Fibroblast of peridontal ligament (primary cell): ENCODE results near the gene BCAS3.

Experiments
- DNase-seq: peaks from one replicate; pipeline ENCODE4 v3.0.0-alpha.2; 2010; ENCODE audit errors: extremely low read depth

BCAS3 gene

DNA sequence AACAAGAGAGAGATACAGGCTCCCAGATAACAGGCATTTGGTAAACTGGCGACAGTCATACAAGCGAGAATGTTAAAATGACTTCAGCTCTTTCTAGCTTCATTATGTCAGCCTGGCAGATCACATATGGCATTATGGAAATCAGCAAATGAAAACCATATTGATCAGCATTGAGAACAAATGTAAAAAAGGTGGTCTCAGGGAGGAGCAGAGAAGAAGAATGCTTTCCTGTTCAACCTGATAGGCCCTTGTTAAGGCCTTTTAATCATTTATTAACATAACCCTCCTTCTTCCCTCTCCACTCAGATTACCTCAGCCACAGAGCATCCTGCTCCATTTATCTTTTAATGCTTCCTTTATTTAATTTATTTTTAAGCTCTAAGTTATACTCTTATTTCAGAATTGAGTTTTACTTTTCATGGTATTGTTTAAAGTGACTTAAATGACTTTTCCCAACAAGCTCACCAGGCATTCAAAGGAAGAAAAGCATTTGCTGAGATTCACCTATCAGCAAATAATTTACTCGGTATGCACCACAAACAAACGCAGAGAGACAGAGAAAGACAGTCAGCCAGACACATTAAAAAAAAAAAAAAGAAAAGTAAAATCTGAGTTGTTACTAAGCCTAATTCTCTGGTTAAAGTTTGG is 478.1 kb downstream of the BCAS3 start:
- DNase-seq = peak; percentile 21

DNA sequence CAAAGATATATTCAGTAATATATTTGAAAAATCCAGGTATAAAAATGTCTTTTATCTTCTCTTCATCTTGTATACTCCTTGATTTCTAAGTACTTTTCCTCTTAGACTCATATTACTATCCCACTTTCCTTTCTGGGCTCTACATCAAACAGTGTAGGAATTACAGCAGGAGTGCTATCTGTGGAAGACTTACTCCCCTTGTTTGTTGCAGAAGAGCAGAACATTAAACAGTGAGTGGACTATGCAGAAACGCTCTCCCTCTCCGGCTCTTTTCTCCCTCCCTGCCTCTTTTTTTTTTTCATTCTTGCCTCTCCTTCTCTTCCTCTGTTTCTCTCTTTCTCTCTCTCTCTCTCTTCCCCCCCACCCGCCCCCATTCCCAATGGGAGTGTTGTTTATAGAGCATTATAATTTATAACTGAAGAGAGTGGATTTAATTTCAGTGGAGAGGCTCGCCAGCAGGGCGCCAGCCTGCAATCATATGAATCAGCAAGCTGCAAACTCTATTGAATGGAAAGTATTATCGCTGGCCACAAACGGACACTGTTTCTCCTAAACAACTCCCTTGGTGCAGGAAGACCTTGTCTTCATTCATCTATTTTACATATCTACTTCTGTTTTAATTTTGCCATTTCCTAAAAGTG is 479.7 kb downstream of the BCAS3 start:
- peak; percentile 80 for DNase-seq

GRCh38 chr17:61158376-61158775 is 480.7 kb downstream of the BCAS3 start:
- peak; percentile 34 for DNase-seq

GRCh38 chr17:61159221-61159814 is 481.7 kb downstream of the BCAS3 start:
- DNase-seq = peak; percentile 27

DNA sequence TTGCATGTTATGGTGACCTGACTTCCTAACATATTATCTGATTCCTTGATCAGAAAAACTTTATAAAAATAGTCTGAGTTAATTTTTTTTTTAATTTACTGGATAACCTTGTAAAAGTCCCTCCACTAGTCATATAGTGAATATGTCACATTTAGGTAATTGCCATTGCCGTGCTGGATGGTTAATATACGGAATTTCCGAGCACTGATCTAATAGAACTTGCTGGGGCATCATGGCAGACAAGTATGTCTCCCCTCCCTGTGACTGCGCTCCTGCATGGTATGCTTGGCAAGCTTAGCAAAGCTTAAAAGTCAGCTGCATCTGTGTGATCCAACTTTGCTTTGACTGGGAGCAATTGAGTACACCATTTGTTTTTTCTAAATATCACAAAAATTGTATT is 482.6 kb downstream of the BCAS3 start:
- no peak for DNase-seq

DNA sequence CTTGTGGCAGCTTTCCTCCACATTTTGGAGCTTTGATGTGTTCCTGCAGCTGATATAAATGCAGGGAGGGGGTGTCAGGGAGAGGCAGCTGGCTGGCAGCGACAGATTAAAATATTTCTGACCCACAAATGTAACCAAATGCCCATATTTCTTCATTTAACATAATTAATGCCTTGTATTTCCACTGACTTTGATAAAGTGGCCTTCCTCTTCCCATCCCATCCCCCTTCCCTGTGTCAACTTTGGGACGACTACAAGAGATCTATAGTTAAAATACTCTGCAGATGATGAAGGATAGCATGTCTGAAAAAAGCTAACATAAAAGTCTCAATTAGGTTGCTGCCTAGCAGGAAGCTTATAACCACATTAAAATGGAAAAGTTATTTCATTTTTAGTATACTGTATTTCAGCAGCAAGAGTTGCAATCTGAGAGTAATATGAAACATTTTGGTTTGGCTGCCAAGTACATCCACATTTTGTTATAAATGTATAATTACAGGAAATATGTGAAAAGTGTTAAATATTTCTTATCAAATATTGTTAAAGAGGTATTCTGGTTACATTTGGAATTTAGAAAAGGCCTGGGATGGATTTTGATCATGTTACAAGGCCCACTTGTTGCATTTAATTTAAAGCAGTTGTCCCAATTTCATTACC is 483.3 kb downstream of the BCAS3 start:
- peak; percentile 51 for DNase-seq

GRCh38 chr17:61161615-61162134 is 484.0 kb downstream of the BCAS3 start:
- DNase-seq = no peak

GRCh38 chr17:61164517-61164916 is 486.9 kb downstream of the BCAS3 start:
- no peak for DNase-seq

DNA sequence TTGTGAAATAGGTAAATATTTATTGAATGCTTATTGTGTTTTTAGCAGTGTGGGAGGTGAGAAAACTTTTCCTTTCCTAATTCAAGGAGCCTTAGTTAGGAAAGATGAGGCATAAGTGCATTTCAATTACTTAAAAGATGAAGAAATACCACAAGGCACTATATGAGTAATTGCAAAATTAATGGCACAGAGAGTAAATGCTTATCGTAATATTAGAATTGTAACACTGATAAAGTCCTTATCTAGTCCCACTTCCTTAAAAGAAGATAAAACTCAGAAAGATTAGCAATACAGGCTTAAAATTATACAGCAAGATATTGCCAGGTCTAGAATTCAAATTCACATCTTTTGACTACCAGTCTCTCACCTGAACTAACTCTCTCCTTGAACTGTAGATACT is 489.4 kb downstream of the BCAS3 start:
- DNase-seq = no peak

- no peak for DNase-seq
Measured at GRCh38 chr17:61168506-61168905, 490.9 kb downstream of the BCAS3 start.

- no peak for DNase-seq
Measured at GRCh38 chr17:61174310-61174709, 496.7 kb downstream of the BCAS3 start.

GRCh38 chr17:61175298-61176142 is 497.9 kb downstream of the BCAS3 start:
- no peak for DNase-seq

- no peak for DNase-seq
Measured at GRCh38 chr17:61177351-61177750, 499.7 kb downstream of the BCAS3 start.

- DNase-seq = no peak
Measured at GRCh38 chr17:61178284-61178683, 500.6 kb downstream of the BCAS3 start.

- no peak for DNase-seq
Measured at GRCh38 chr17:61179380-61179806, 501.7 kb downstream of the BCAS3 start.

DNA sequence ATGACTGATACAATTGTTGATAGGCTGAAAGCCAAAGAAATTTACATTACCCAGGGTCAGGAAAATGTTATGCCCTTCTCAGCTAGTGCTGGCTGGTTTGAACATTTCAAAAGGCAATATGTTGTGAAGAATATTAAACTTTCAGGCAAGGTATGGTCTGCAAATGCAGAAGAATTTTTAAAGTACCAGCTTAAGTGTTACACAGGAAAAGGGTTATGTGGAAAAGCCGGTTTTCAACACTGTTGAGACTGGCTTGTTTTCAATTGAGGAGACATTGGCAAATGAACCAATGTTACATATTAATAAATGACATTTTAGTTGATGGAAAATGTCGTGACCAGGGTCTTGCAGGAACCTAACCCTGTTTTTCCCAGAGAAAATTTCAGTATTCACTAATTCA is 506.1 kb downstream of the BCAS3 start:
- DNase-seq = no peak

DNA sequence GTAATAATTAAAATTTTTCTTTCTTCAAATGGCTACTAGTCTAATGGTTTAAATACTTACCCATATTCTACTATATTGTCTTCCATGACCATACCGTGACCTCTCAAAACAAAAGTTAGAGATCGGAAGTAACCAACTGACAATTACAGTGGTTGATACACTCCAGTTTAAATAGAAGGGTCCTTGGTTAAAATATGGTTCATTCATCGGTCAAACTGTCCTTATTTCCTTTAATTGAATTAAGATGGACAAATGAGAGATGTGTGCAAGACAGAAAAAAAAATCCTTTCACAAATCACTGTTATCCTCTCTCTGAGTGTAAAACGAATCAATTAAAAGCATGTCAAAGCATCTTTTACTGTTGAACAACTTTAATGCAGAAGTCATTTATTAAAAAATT is 507.7 kb downstream of the BCAS3 start:
- no peak for DNase-seq

DNA sequence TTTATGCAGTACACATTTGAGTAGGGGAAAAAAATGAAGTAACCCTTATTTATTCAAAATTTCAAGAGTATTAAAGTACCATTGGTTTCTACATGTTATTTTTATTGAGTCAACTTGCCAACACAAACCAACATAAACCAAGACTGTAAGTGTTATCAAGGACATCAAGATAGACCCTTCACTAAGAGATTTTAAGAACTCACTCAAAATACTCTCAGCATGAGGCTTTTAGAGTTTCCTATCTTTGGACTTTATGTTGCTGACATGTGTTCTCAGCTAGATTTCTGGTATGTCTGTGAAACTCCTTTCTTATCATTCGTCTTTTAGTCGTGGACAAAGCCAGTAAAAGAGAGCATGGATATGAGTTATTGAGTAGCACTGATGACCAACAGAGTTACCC is 509.4 kb downstream of the BCAS3 start:
- DNase-seq = no peak

DNA sequence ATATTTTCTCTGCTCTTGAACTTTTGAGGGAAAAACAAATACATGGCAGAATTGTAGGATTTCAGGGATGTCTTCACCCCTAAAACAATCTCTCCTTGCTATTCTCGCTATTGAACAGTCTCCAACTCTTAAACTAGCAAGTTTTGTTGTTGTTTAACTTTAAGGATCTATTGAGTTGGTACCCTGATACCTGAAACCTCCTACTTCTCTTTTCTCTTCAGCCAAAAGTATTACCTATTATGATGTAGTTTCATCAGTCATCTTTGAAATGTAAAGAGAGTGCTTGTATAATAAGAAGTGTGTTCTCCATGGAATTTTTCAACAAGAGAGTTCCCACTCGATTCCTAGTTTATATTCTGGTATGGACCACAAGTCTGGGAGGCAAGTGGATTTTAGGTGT is 510.4 kb downstream of the BCAS3 start:
- DNase-seq = no peak

DNA sequence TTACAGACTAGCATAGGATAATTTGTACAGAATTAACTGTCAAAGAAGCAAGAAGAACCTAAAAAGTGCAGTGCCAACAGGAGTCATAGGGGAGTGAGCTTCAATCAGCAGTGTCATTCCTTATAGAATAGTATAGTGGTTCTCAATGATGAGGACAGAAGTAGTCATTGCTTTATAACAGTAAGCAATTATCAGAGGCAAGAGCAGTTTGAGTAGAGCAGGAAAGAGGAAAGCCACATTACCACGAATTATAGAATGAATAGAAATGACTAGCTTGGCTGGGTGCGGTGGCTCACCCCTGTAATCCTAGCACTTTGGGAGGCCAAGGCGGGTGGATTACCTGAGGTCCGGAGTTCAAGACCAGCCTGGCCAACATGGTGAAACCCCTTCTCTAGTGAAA is 512.3 kb downstream of the BCAS3 start:
- DNase-seq = no peak

- peak; percentile 93 for DNase-seq
Measured at GRCh38 chr17:61196302-61196704, 518.7 kb downstream of the BCAS3 start.

DNA sequence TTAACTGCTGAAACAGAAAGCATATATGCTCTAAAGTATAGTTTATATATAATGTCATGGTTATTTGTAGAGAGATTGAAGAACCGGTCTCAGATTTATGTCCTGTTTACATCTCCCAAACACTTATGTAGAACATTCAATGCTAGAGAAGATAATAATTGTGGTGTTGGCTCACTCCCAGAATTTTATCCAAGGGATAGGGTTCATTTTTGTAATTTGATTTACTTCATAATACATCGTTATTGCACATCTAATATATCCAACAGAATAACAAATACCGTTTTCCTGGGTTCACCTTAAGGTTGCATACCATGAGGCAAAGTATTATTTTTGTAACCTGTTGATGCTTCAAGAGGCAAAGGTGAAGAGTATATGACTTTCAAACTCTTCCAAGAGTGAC is 519.1 kb downstream of the BCAS3 start:
- no peak for DNase-seq
